Muscle of back (tissue), 13 donors: Measurements from ENCODE around the gene CEP164. TPM values are rescaled to one million over a fixed set of nuclear protein-coding genes. Genes with fewer than 3 reads are reported as not detected.
A peak's percentile ranks its signal among the peaks of the same experiment; 100 is the strongest.

Source experiments
- DNase-seq, 3 donors: peaks; one replicate each; pipeline versions ENCODE4 v3.0.0 to v3.0.0-alpha.2; 2013
- long read RNA-seq, 9 donors: transcript quantifications; one replicate each; lab custom pipeline, GENCODE V29; 2026
- polyA plus RNA-seq, 10 donors: library from polyadenylated mRNA; unstranded; fragments of 120-200 nt; gene quantifications; one replicate each; pipeline ENCODE4 v1.2.1, GENCODE V29; 2013; ENCODE audit not compliant: insufficient read length in 10 of 10

CEP164 gene
- 10 to 100 TPM in 8 of 10 donors, 1 to 10 TPM in 2; 9.5 to 18.6 (median 13.3) TPM for polyA plus RNA-seq
- long read RNA-seq, donor 1, partial matches to known transcripts = 0 of 2 reads
- long read RNA-seq, donor 1, other reads (novel, unspliced or antisense) = 0 of 2 reads
- long read RNA-seq, donor 2, partial matches to known transcripts = 0 of 1 reads
- long read RNA-seq, donor 2, other reads (novel, unspliced or antisense) = 0 of 1 reads
- long read RNA-seq, donor 3 = 0 reads
- long read RNA-seq, donor 4, partial matches to known transcripts = 0 of 3 reads
- long read RNA-seq, donor 4, other reads (novel, unspliced or antisense) = 0 of 3 reads
- long read RNA-seq, donor 5, partial matches to known transcripts = 0 of 6 reads
- long read RNA-seq, donor 5, other reads (novel, unspliced or antisense) = 0 of 6 reads
- long read RNA-seq, donor 6, partial matches to known transcripts = 0 of 2 reads
- long read RNA-seq, donor 6, other reads (novel, unspliced or antisense) = 0 of 2 reads
- long read RNA-seq, donor 7, partial matches to known transcripts = 0 of 6 reads
- long read RNA-seq, donor 7, other reads (novel, unspliced or antisense) = 0 of 6 reads
- long read RNA-seq, donor 8, partial matches to known transcripts = 0 of 1 reads
- long read RNA-seq, donor 8, other reads (novel, unspliced or antisense) = 0 of 1 reads
- long read RNA-seq, donor 9, partial matches to known transcripts = 0 of 3 reads
- long read RNA-seq, donor 9, other reads (novel, unspliced or antisense) = 0 of 3 reads

GRCh38 chr11:117327567-117328374, at the start of gene CEP164:
CEP164 (plus strand) TSS chr11:117327854; CDS start chr11:117338587, 10,733 bp downstream.
- peak; percentile 96 to 99 (median 97) for DNase-seq

- DNase-seq = no peak
Observed at GRCh38 chr11:117278347-117278746, 49.3 kb upstream of the CEP164 start.

- no peak for DNase-seq
Observed at GRCh38 chr11:117279711-117280376, 47.8 kb upstream of the CEP164 start.

- peak in 1 of 3 donors; percentile 96 for DNase-seq
Observed at GRCh38 chr11:117281159-117281558, 46.5 kb upstream of the CEP164 start.

- no peak for DNase-seq
Observed at GRCh38 chr11:117281869-117282268, 45.8 kb upstream of the CEP164 start.

- no peak for DNase-seq
Observed at GRCh38 chr11:117282956-117283355, 44.7 kb upstream of the CEP164 start.

GRCh38 chr11:117284053-117284452, 43.6 kb upstream of the CEP164 start:
- no peak for DNase-seq

- no peak for DNase-seq
Observed at GRCh38 chr11:117286588-117286987, 41.1 kb upstream of the CEP164 start.

GRCh38 chr11:117287668-117288067, 40.0 kb upstream of the CEP164 start:
- no peak for DNase-seq

- no peak for DNase-seq
Observed at GRCh38 chr11:117289795-117290194, 37.9 kb upstream of the CEP164 start.

- DNase-seq = no peak
Observed at GRCh38 chr11:117290809-117291396, 36.8 kb upstream of the CEP164 start, which contains the start of gene BACE1-AS. BACE1-AS (plus strand) TSS chr11:117291346.

- DNase-seq = no peak
Observed at GRCh38 chr11:117292616-117293015, 35.0 kb upstream of the CEP164 start.

- DNase-seq = no peak
Observed at GRCh38 chr11:117295438-117296137, 32.1 kb upstream of the CEP164 start.

- DNase-seq = no peak
Observed at GRCh38 chr11:117296881-117297280, 30.8 kb upstream of the CEP164 start.

GRCh38 chr11:117298195-117298594, 29.5 kb upstream of the CEP164 start:
- no peak for DNase-seq

- DNase-seq = no peak
Observed at GRCh38 chr11:117299351-117300282, 28.0 kb upstream of the CEP164 start.

GRCh38 chr11:117300283-117300663, 27.4 kb upstream of the CEP164 start:
- DNase-seq = peak in 1 of 3 donors; percentile 51

GRCh38 chr11:117300773-117301172, 26.9 kb upstream of the CEP164 start:
- DNase-seq = peak in 1 of 3 donors; percentile 18

- no peak for DNase-seq
Observed at GRCh38 chr11:117302228-117302627, 25.4 kb upstream of the CEP164 start.
